Mesothelial cell of epicardium (in vitro differentiated cells): ENCODE measurements around the gene CENPH. TPM values are rescaled to one million over a fixed set of nuclear protein-coding genes. Genes with fewer than 3 reads are reported as not detected.
A peak's percentile ranks its signal among the peaks of the same experiment; 100 is the strongest.

Experiments
- DNase-seq, 2 experiments: peaks; one replicate each; pipeline ENCODE4 v3.0.0; 2021; ENCODE audit warnings: low spot score in 2 of 2; ENCODE audit not compliant: unreplicated experiment in 2 of 2
- H3K27ac Mint-ChIP-seq: 2 replicates; pipeline ENCODE4 v1.8.0; 2021; ENCODE audit warnings: mixed read lengths
- H3K27me3 Mint-ChIP-seq: 2 replicates; pipeline ENCODE4 v1.8.0; 2021; ENCODE audit warnings: low read depth, mixed read lengths
- H3K36me3 Mint-ChIP-seq: 2 replicates; pipeline ENCODE4 v1.8.0; 2021; ENCODE audit warnings: mixed read lengths
- H3K4me1 Mint-ChIP-seq: 2 replicates; pipeline ENCODE4 v1.8.0; 2021; ENCODE audit warnings: mixed read lengths
- H3K4me3 Mint-ChIP-seq: 2 replicates; pipeline ENCODE4 v1.8.0; 2021; ENCODE audit warnings: mild to moderate bottlenecking, moderate library complexity, mixed read lengths
- H3K9me3 Mint-ChIP-seq: 2 replicates; pipeline ENCODE4 v1.8.0; 2021; ENCODE audit warnings: mixed read lengths
- total RNA-seq: library from RNA; stranded (reverse); gene quantifications from 3 replicates; pipeline ENCODE4 v1.2.1, GENCODE V29; 2021
- TF ChIP-seq, protein P1 (sequence below): fragments of 200-600 bp; sonication (generic); IDR thresholded peaks from one replicate; pipeline ENCODE4 v1.5.0; 2021; ENCODE audit warnings: antibody characterized with exemption; ENCODE audit not compliant: unreplicated experiment

The CENPH gene
- total RNA-seq, 1 donor from 2014 or later = 15.1 TPM

DNA sequence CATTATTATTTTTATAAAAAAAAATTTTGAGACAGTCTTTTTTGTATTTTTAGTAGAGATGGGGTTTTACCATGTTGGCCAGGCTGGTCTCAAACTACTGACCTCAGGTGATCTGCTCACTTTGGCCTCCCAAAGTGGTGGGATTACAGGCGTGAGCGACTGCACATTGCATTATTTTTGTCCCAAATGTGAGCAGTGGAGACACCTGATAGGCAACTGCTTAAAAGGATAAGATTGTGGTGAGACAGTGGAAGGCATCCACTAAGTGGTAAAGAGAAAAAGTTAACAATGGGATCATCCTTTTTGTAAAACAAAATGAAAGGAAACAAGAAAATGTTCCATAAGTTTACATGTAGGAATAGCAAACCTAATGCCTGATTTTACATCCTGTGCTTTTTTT lies 2.0 kb upstream of the CENPH start:
- peaks cover 2% of the 10 kb centered on the region for H3K36me3 Mint-ChIP-seq
- H3K27ac Mint-ChIP-seq = no peak overlapping the region
- no peaks in the 10 kb centered on the region for H3K27me3 Mint-ChIP-seq
- TF ChIP-seq, protein P1, sequence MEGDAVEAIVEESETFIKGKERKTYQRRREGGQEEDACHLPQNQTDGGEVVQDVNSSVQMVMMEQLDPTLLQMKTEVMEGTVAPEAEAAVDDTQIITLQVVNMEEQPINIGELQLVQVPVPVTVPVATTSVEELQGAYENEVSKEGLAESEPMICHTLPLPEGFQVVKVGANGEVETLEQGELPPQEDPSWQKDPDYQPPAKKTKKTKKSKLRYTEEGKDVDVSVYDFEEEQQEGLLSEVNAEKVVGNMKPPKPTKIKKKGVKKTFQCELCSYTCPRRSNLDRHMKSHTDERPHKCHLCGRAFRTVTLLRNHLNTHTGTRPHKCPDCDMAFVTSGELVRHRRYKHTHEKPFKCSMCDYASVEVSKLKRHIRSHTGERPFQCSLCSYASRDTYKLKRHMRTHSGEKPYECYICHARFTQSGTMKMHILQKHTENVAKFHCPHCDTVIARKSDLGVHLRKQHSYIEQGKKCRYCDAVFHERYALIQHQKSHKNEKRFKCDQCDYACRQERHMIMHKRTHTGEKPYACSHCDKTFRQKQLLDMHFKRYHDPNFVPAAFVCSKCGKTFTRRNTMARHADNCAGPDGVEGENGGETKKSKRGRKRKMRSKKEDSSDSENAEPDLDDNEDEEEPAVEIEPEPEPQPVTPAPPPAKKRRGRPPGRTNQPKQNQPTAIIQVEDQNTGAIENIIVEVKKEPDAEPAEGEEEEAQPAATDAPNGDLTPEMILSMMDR = no peak
- H3K4me3 Mint-ChIP-seq = peak overlapping the region; percentile 55
- no peaks in the 10 kb centered on the region for H3K9me3 Mint-ChIP-seq
- no peak for DNase-seq
- peaks cover 15% of the 10 kb centered on the region for H3K4me1 Mint-ChIP-seq

DNA sequence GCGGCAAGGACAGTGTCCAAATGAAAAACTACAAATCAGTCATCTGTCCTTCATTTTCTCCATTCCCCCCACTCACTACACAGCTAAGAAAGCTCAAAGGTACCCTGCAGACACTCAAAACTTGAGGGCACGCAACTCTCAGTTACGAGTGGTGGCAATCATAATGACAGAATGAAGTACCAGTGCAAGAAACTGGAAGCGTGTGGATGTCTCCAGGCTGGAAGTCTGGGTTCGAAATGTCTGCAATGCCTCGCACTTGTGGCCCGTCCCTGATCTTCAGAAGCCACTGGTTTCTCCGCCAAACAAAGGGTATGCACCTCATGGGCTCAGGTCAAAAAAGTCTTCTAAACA lies 597 bp upstream of the CENPH start:
- Mint-ChIP-seq H3K4me1 (peaks cover 15% of the 10 kb centered on the region), H3K4me3 (peak overlapping the region; percentile 95)
- no peak for DNase-seq

DNA sequence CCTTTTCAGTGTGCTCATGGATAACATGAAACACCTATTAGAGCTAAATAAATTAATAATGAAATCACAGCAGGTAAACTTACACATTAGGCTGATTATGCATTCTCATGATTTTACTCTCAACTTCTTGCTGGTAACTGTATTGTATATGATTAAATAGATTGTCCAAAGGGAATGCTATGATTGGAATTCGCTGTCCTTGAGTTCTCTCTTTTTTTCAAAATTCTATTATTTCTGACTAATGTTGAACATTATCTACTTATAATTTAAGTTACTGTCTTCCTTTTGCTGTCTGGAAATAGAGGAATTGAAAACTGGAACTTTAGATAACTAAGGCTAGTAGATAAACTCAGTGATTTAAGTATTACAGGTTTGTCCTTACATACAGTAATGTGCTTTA lies 13.1 kb downstream of the CENPH start:
- no peaks in the 10 kb centered on the region for H3K36me3 Mint-ChIP-seq
- H3K4me3 Mint-ChIP-seq = no peak overlapping the region
- no peaks in the 10 kb centered on the region for H3K27me3 Mint-ChIP-seq
- TF ChIP-seq, protein P1 = no peak
- H3K27ac Mint-ChIP-seq = no peak overlapping the region
- H3K9me3 Mint-ChIP-seq = no peaks in the 10 kb centered on the region
- no peak for DNase-seq
- no peaks in the 10 kb centered on the region for H3K4me1 Mint-ChIP-seq

More for the DNA sequence above, 597 bp upstream of the CENPH start:
- peak overlapping the region; percentile 99 for H3K27ac Mint-ChIP-seq
- peaks cover 2% of the 10 kb centered on the region for H3K36me3 Mint-ChIP-seq
- TF ChIP-seq, protein P1 = no peak
- H3K27me3 Mint-ChIP-seq = no peaks in the 10 kb centered on the region
- H3K9me3 Mint-ChIP-seq = no peaks in the 10 kb centered on the region

DNA sequence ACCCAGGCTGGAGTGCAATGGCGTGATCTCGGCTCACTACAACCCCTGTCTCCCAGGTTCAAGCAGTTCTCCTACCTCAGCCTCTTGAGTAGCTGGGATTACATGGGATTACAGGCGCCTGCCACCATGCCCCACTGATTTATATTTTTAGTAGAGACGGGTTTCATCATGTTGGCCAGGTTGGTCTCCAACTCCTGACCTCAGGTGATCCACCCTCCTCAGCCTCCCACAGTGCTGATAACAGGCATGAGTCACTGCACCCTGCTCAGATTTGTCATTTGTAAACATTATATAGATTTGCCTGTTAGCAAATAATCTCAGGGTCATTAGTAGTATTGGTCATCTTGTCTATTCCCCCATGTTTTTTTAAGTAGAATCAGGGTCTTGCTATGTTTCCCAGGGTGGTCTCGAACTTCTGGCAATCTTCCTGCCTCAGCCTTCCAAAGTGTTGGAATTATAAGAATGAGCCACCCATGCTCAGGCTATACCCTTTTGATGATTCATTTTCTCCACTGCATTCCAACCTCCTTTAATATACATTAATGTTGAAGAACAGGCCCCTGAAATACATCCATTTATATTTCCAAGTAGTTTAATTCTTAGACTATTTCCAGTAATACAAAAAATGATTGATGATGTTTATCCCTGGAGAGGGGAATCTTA lies 17.3 kb downstream of the CENPH start:
- TF ChIP-seq, protein P1 = no peak

DNA sequence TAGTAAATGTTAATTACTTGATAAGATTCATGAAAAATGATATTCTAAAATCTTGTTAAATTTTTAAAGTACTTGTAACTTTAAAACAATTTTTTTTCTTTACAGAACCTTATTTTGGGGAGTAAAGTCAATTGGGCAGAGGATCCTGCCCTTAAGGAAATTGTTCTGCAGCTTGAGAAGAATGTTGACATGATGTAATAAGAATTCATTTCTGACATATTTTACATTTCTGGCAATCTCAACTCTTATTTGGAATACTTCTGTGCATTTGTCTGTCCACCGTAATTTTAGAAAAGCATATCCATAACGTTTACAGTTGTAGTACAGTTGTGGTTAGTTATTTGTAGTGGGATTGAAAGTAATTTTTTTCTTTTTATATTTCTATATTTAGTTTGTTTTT lies 20.2 kb downstream of the CENPH start:
- no peaks in the 10 kb centered on the region for H3K27me3 Mint-ChIP-seq
- H3K36me3 Mint-ChIP-seq = peaks cover 2% of the 10 kb centered on the region
- no peaks in the 10 kb centered on the region for H3K9me3 Mint-ChIP-seq

More for the DNA sequence above, 17.3 kb downstream of the CENPH start:
- DNase-seq = no peak
- Mint-ChIP-seq H3K4me1 (peaks cover 1% of the 10 kb centered on the region), H3K9me3 (no peaks in the 10 kb centered on the region), H3K27me3 (no peaks in the 10 kb centered on the region), H3K36me3 (peaks cover 2% of the 10 kb centered on the region), H3K4me3 (no peak overlapping the region), H3K27ac (no peak overlapping the region)

More for the DNA sequence above, 20.2 kb downstream of the CENPH start:
- Mint-ChIP-seq H3K4me3 (no peak overlapping the region), H3K27ac (no peak overlapping the region), H3K4me1 (peaks cover 1% of the 10 kb centered on the region)
- TF ChIP-seq, protein P1 = no peak
- no peak for DNase-seq
